NCI-H1092 (cell line): Measurements from ENCODE around the gene BET1.

Experiments
- DNase-seq: peaks from one replicate; lab custom pipeline; 2025; lab: John Stamatoyannopoulos, UW

BET1 gene

GRCh38 chr7:94011714-94012353 lies 7.7 kb upstream of the BET1 start:
- no peak for DNase-seq

- DNase-seq = no peak
Measured at GRCh38 chr7:94008537-94008936, 4.4 kb upstream of the BET1 start.

GRCh38 chr7:94005753-94006152 lies 1.6 kb upstream of the BET1 start:
- DNase-seq = no peak

GRCh38 chr7:94003446-94004023 lies 620 bp downstream of the BET1 start:
- DNase-seq = no peak

GRCh38 chr7:94001396-94001795 lies 2.8 kb downstream of the BET1 start:
- DNase-seq = no peak

- no peak for DNase-seq
Measured at GRCh38 chr7:93997868-93998267, 6.3 kb downstream of the BET1 start.

- no peak for DNase-seq
Measured at GRCh38 chr7:93992421-93993110, 11.6 kb downstream of the BET1 start.

- no peak for DNase-seq
Measured at GRCh38 chr7:93987297-93987696, 16.9 kb downstream of the BET1 start.

GRCh38 chr7:93985101-93985500 lies 19.1 kb downstream of the BET1 start:
- DNase-seq = no peak

- no peak for DNase-seq
Measured at GRCh38 chr7:93984024-93984423, 20.1 kb downstream of the BET1 start.

GRCh38 chr7:93981480-93981874 lies 22.7 kb downstream of the BET1 start:
- DNase-seq = no peak

GRCh38 chr7:93980744-93981479 lies 23.2 kb downstream of the BET1 start:
- no peak for DNase-seq

GRCh38 chr7:93977211-93977950 lies 26.8 kb downstream of the BET1 start:
- DNase-seq = no peak

GRCh38 chr7:93973134-93973533 lies 31.0 kb downstream of the BET1 start:
- DNase-seq = no peak

- no peak for DNase-seq
Measured at GRCh38 chr7:93972029-93972725, 32.0 kb downstream of the BET1 start.

- DNase-seq = no peak
Measured at GRCh38 chr7:93968911-93969620, 35.1 kb downstream of the BET1 start.

GRCh38 chr7:93964813-93965212 lies 39.3 kb downstream of the BET1 start:
- no peak for DNase-seq

GRCh38 chr7:93964262-93964661 lies 39.9 kb downstream of the BET1 start:
- no peak for DNase-seq

GRCh38 chr7:93960986-93961385 lies 43.2 kb downstream of the BET1 start:
- DNase-seq = no peak

GRCh38 chr7:93958651-93959050 lies 45.5 kb downstream of the BET1 start:
- DNase-seq = no peak

GRCh38 chr7:93958216-93958615 lies 45.9 kb downstream of the BET1 start:
- DNase-seq = no peak
